Calu3 (cell line): ENCODE results near the gene UHRF1. TPM values are rescaled to one million over a fixed set of nuclear protein-coding genes. Genes with fewer than 3 reads are reported as not detected.
"Not testable (repeated sequence)": the region's sequence is repeated elsewhere in the genome, so short reads cannot be mapped to it uniquely, and the experiment has no call there.

Experiments
- BruUV-seq: library from RNA; stranded (reverse); fragments of 400-500 nt; replicated peaks from 2 replicates; lab custom pipeline; 2021; lab: Mats Ljungman, UMichigan
- CTCF ChIA-PET: fragments of 300-600 bp; sonication (Branson Sonifier 250); formaldehyde crosslinking; loops from one replicate; lab custom pipeline; 2022; ENCODE audit warnings: antibody characterized with exemption; lab: Charles Lee
- DNase-seq: peaks from one replicate; pipeline ENCODE4 v3.0.0; 2022
- H3K27ac Mint-ChIP-seq: one replicate; pipeline ENCODE4 v1.8.0; 2022; ENCODE audit warnings: mixed read lengths; ENCODE audit not compliant: unreplicated experiment
- H3K27me3 Mint-ChIP-seq: one replicate; pipeline ENCODE4 v1.8.0; 2022; ENCODE audit warnings: mixed read lengths; ENCODE audit not compliant: unreplicated experiment
- H3K36me3 Mint-ChIP-seq: one replicate; pipeline ENCODE4 v1.8.0; 2022; ENCODE audit warnings: mild to moderate bottlenecking, moderate library complexity, mixed read lengths; ENCODE audit not compliant: insufficient read depth, unreplicated experiment
- H3K4me1 Mint-ChIP-seq: one replicate; pipeline ENCODE4 v1.8.0; 2022; ENCODE audit warnings: mild to moderate bottlenecking, low read depth, mixed read lengths; ENCODE audit not compliant: unreplicated experiment
- H3K4me3 Mint-ChIP-seq: one replicate; pipeline ENCODE4 v1.8.0; 2022; ENCODE audit warnings: mild to moderate bottlenecking, low read depth, moderate library complexity, mixed read lengths; ENCODE audit not compliant: unreplicated experiment
- H3K9me3 Mint-ChIP-seq: one replicate; pipeline ENCODE4 v1.8.0; 2022; ENCODE audit warnings: low read depth, mixed read lengths; ENCODE audit not compliant: unreplicated experiment
- CTCF ChIP-seq: fragments of 200-600 bp; IDR thresholded peaks from one replicate; pipeline ENCODE4 v1.8.0; 2022; ENCODE audit warnings: antibody characterized with exemption; ENCODE audit not compliant: unreplicated experiment
- intact Hi-C: fragments of 100-400 bp; cut with micrococcal nuclease; formaldehyde crosslinking; loops from one replicate; pipeline ENCODE4 v1.10.0; 2022; ENCODE audit not compliant: unreplicated experiment
- total RNA-seq: library from RNA; stranded (reverse); gene quantifications from 2 replicates; pipeline ENCODE4 v1.2.3, GENCODE V29; 2022

Gene UHRF1
- total RNA-seq, 1 experiment from 2014 or later, result 45.2 TPM

- no peak for TF ChIP-seq CTCF
- H3K4me3 Mint-ChIP-seq, result no peak overlapping the region
- peaks cover 12% of the 10 kb centered on the region for H3K4me1 Mint-ChIP-seq
- no peaks in the 10 kb centered on the region for H3K27me3 Mint-ChIP-seq
- no peak for DNase-seq
- CTCF ChIA-PET, result interaction anchor here (2.5 kb wide), 1 partner anchor 38 kb away, joined by 13 read pairs; no protein-coding TSS in a partner anchor
- no peak overlapping the region for H3K27ac Mint-ChIP-seq
- H3K9me3 Mint-ChIP-seq, result no peaks in the 10 kb centered on the region
- no TSS peak for BruUV-seq
- intact Hi-C loops, result loop anchor here (5.0 kb wide), 1 partner anchor 158 kb away; no protein-coding TSS in a partner anchor
- peaks cover 12% of the 10 kb centered on the region for H3K36me3 Mint-ChIP-seq
Observed at GRCh38 chr19:4873930-4874329, 35.4 kb upstream of the UHRF1 start.

- H3K4me1 Mint-ChIP-seq, result no peaks in the 10 kb centered on the region
- no peaks in the 10 kb centered on the region for H3K9me3 Mint-ChIP-seq
- no peaks in the 10 kb centered on the region for H3K36me3 Mint-ChIP-seq
- TF ChIP-seq CTCF, result no peak
- intact Hi-C loops, result no loop called here
- H3K4me3 Mint-ChIP-seq, result no peak overlapping the region
- no peak overlapping the region for H3K27ac Mint-ChIP-seq
- CTCF ChIA-PET, result no interaction called here
- BruUV-seq, result no TSS peak
- DNase-seq, result no peak
- no peaks in the 10 kb centered on the region for H3K27me3 Mint-ChIP-seq
Observed at GRCh38 chr19:4877753-4878490, 31.4 kb upstream of the UHRF1 start.

- Mint-ChIP-seq H3K27me3 (no peaks in the 10 kb centered on the region), H3K4me3 (no peak overlapping the region), H3K36me3 (no peaks in the 10 kb centered on the region), H3K27ac (no peak overlapping the region), H3K4me1 (no peaks in the 10 kb centered on the region), H3K9me3 (no peaks in the 10 kb centered on the region)
- BruUV-seq, result no TSS peak
- CTCF ChIA-PET, result interaction anchor here (0.6 kb wide), 1 partner anchor 14 kb away, joined by 7 read pairs; no protein-coding TSS in a partner anchor
- DNase-seq, result no peak
- TF ChIP-seq CTCF, result no peak
- intact Hi-C loops, result no loop called here
Observed at GRCh38 chr19:4878491-4878968, 30.8 kb upstream of the UHRF1 start.

GRCh38 chr19:4879041-4879440 lies 30.3 kb upstream of the UHRF1 start:
- BruUV-seq, result no TSS peak
- Mint-ChIP-seq H3K36me3 (no peaks in the 10 kb centered on the region), H3K4me3 (no peak overlapping the region), H3K9me3 (no peaks in the 10 kb centered on the region), H3K4me1 (no peaks in the 10 kb centered on the region), H3K27me3 (no peaks in the 10 kb centered on the region), H3K27ac (no peak overlapping the region)
- CTCF ChIA-PET, result interaction anchor here (0.6 kb wide), 1 partner anchor 14 kb away, joined by 7 read pairs; no protein-coding TSS in a partner anchor
- intact Hi-C loops, result no loop called here
- no peak for TF ChIP-seq CTCF
- DNase-seq, result no peak

GRCh38 chr19:4882874-4883273 lies 26.4 kb upstream of the UHRF1 start:
- H3K4me3 Mint-ChIP-seq, H3K27ac Mint-ChIP-seq, BruUV-seq, DNase-seq, intact Hi-C loops, H3K36me3 Mint-ChIP-seq, H3K27me3 Mint-ChIP-seq, H3K9me3 Mint-ChIP-seq, H3K4me1 Mint-ChIP-seq: not testable (repeated sequence)
- CTCF ChIA-PET, result interaction anchor here (0.7 kb wide), 1 partner anchor 91 kb away, joined by 4 read pairs; the partner anchor contains the start of gene FEM1A

GRCh38 chr19:4884993-4885392 lies 24.3 kb upstream of the UHRF1 start:
- H3K27me3 Mint-ChIP-seq, H3K4me1 Mint-ChIP-seq, CTCF ChIA-PET, H3K36me3 Mint-ChIP-seq, H3K4me3 Mint-ChIP-seq, H3K9me3 Mint-ChIP-seq, H3K27ac Mint-ChIP-seq, BruUV-seq, DNase-seq, intact Hi-C loops: not testable (repeated sequence)
